Retina (tissue), 1 donor: ENCODE results near the gene TMLHE.
"Not testable (repeated sequence)": the region's sequence is repeated elsewhere in the genome, so short reads cannot be mapped to it uniquely, and the experiment has no call there.

Experiments used
- DNase-seq: peaks from one replicate; pipeline ENCODE4 v3.0.0-alpha.2; 2016

The TMLHE gene

GRCh38 chrX:155491421-155491820, 121.3 kb downstream of the TMLHE start:
- DNase-seq = not testable (repeated sequence)

- DNase-seq = not testable (repeated sequence)
Measured at GRCh38 chrX:155477136-155477535, 135.6 kb downstream of the TMLHE start.

DNA sequence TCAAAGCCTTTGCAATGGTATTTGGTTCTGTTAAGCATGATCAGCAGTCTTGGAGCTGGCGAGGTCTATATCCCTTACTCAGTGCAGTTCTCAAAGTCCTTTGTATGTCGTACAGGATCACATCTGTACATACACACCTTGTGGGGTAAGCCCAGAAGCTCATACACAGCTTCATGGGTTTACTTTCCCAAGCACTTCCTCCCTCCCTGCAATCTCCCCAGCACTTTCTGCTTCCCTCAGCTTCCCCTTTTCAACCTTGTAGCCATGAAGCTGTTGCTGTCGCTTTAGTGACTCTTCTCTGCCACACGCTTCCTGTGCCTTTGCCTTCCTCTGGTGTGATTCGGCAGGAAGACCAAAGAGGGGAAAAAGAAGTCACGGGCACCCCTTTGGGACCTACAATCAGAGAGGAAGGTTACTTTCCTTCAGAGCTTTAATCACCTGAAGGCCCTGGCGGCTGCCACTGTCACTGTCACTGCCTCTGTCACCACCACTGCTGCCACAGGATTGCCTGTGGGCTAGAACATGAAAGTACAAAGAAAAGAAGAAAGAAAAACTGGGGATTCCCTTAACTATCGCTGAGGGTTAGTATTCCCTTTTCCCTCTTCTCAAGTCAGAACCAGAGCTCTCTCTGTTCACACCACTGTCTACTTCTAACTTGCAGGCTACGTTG, 146.3 kb downstream of the TMLHE start:
- DNase-seq = not testable (repeated sequence)

GRCh38 chrX:155460501-155460900, 152.3 kb downstream of the TMLHE start:
- not testable (repeated sequence) for DNase-seq

DNA sequence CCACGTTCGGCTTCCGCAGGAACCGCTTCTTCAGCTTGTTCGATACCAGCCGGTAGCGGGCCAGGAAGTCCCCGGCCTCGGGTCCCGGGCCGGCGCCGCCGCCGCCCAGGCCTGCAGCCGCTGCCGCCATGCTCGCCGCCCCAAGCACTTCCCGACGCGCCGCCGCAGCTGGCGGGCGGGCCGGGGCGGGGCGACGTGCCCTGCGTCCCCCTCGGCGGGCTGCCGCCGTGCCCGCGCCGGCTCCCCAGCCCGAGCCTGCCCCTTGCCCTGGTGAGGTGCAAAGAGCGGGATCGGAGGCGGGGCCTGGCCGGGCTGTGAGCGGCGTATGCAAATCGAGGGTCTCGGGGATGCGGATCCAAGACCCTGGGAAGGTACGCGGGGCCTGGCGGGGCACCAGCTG, 154.3 kb downstream of the TMLHE start, which contains the start of gene F8A3:
F8A3 (minus strand) TSS at position 150 of the 400 bp plus-strand sequence; CDS start at position 130, 20 bp downstream.
- not testable (repeated sequence) for DNase-seq

DNA sequence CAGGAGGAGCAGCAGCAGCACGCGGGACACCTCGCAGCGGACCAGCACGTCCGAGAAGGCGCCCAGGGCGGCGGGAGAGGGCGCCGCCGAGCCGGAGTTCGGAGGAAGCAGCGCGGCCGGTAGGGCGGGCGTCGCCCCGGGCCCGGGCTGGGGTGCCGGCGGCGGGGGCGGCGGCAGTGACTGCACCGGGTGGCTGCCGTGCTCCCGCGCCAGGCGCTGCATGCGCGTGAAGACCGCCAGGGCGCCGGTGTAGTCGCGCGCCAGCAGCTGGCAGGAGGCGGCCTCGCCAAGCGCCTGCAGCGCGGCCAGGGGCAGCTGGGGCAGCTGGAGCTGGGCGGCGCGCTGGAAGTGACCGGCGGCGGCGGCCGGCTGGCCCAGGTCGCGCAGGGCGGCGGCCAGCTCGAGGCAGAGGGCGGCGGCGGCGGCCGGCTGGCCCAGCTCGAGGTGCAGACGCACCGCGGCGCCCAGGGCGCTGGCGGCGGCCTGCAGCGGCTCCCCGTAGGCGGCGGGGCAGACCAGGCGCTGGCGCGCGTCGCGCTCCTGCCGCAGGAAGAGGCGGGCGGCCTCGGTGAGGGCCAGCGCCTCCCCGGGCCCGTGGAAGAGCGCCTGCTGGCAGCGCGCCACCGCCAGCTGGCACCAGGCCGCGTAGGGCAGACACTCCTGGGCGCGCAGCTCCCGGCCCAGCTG, 154.8 kb downstream of the TMLHE start:
- DNase-seq = not testable (repeated sequence)

DNA sequence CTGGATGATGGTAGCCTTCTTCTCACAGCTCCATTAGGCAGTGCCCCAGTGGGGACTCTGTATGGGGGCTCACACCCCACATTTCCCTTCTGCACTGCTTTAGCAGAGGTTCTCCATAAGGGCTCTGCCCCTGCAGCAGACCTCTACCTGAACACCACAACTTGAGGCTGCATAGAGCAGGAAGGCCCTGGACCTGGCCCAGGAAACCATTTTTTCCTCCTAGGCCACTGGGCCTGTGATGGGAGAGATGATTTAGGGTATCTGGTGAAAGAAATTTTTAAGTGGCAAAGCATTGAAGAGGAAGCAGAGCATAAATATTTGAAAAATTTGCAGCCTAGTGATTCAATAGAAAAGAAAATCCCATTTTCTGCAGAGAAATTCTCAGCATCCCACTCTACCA, 171.7 kb downstream of the TMLHE start:
- DNase-seq = no peak
